ENCODE data around the gene SRPK1.
"Not testable (repeated sequence)": the region's sequence is repeated elsewhere in the genome, so short reads cannot be mapped to it uniquely, and the experiment has no call there.

The SRPK1 gene

DNA sequence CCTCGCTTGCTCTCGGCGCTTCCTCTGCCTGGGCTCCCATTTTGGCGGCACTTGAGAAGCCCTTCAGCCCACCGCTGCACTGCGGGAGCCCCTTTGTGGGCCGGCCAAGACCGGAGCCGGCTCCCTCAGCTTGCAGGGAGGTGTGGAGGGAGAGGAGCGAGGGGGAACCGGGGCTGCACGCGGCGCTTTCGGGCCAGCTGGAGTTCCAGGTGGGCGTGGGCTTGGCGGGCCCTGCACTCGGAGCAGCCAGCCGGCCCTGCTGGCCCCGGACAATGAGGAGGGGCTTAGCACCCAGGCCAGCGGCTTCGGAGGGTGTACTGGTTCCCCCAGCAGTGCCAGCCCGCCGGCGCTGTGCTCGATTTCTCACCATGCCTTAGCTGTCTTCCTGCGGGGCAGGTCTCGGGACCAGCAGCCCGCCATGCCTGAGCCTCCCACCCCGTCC lies 10.2 kb upstream of the SRPK1 start:
- DNase-seq (ENCODE audit: low read depth) = no peak

GRCh38 chr6:35929601-35930000 lies 8.7 kb upstream of the SRPK1 start:
- no peak for DNase-seq (ENCODE audit: low read depth)

DNA sequence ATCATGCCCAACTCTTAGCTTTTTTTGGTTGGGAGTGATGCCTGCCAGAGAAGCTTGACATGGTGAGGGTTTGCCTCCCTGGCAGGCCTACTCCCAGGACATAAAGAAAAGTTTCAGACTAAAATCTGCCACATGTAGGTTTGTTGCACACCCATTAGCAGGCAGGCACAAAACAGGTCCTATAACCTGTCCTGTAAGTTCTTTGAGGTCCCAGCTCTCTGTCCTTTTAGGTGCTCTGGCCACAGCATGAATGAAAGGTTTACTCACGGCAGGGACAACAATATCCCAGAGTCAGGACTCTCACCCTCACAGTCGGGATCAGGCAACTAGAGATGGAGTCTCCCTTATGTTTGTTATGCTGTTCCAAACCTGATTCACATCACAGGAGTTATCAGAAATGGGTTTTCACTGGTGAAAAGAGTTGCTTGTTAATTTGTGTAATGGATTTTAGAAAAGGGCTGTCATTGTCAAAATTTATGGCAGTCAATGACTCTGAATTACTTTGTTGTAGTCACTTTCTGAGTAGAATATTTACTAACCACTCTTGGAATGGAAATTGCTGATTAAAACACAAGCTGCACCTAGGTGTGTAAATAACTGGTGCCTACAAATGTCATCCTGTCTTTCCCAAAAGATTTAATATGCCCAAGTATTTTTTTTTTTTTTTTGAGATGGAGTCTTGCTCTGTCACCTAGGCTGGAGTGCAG lies 5.8 kb upstream of the SRPK1 start:
- no peak for DNase-seq (ENCODE audit: low read depth)

DNA sequence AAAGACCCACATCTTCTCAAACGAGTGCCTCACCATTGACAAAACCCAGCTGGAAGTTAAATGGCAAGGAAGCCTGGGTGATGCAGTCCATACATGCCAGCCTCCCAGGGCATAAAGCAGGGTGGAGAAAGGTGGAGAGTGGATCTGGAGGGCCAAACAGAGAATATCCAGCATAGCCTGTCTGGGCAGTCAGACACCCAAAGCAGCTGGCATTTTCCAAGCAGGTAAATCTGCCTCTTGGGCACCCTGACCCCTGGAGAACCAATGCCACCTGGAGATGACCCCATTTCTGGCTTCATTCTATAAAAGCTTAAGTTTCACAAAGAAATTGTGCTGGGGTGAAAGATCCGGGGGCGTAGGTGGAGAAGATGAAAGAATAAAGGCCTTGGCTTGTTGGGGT lies 5.1 kb upstream of the SRPK1 start:
- no peak for DNase-seq (ENCODE audit: low read depth)

DNA sequence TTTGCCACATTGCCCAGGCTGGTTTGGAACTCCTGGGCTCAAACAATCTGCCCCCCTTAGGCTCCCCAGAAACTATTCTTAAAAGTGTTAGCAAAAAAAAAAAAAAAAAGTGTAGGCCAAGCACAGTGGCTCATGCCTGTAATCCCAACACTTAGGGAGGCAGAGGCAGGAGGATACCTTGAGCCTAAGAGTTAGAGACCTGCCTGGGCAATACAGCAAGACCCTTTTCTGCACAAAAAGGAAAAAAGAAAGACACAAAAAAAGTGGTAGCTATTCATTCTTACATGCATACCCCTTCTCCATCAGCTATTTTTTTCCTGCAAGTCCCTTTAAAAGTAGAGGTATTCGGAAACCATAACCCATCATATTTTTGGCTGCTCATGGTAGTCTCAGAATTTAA lies 3.2 kb upstream of the SRPK1 start:
- no peak for DNase-seq (ENCODE audit: low read depth)

GRCh38 chr6:35922139-35922554 lies 1.2 kb upstream of the SRPK1 start:
- no peak for DNase-seq (ENCODE audit: low read depth)

GRCh38 chr6:35919827-35920751 lies 809 bp downstream of the SRPK1 start:
- peak; percentile 43 for DNase-seq (ENCODE audit: low read depth)

- DNase-seq (ENCODE audit: low read depth) = no peak
Observed at GRCh38 chr6:35919085-35919826, 1.6 kb downstream of the SRPK1 start.

DNA sequence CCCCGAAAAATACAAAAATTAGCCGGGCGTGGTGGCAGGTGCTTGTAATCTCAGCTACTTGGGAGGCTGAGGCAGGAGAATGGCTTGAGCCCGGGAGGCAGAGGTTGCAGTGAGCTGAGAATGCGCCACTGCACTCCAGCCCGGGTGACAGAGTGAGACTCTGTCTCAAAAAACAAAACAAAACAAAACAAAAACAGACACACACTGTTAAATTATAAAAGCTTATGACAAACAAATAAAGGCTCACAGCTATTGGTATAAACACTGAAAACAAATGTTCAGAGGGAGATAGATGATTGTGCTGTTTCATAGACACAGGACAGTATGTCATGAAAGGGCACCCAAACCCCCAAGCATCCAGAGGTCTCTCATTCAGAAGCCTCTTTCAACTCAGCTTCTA lies 4.0 kb downstream of the SRPK1 start:
- DNase-seq (ENCODE audit: low read depth) = not testable (repeated sequence)

GRCh38 chr6:35916056-35916455 lies 4.8 kb downstream of the SRPK1 start:
- DNase-seq (ENCODE audit: low read depth) = no peak

- DNase-seq (ENCODE audit: low read depth) = no peak
Observed at GRCh38 chr6:35914536-35914935, 6.4 kb downstream of the SRPK1 start.

DNA sequence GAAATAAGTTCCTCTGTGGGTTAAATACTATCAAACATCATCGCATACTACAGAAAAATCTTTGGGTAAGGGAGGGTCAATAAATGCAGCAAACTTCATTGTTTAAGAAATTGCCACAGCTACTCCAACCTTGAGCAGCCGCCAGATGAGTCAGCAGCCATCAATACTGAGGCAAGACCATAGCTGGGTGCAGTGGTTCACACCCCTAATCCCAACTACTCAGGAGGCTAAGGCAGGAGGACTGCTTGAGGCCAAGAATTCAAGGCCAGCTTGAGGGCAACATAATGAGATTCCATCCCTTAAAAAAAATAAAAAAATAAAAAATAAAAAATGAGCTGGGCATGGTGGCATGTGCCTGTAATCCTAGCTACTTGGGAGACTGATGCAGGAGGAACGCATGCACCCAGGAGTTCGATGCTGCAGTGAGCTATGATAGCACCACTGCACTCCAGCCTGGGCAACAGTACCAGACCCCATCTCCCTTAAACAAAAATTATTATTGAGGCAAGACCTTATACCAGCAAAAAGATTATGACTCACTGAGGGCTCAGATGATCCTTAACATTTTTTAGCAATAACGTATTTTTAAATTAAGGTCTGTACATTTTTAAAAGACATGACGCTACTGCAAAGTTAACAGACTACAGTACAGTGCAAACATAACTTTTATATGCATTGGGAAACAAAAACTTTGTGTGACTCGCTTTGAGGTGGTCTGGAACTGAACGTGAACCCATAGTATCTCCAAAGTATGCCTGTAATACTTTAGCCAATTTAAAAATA lies 8.8 kb downstream of the SRPK1 start:
- DNase-seq (ENCODE audit: low read depth) = no peak

DNA sequence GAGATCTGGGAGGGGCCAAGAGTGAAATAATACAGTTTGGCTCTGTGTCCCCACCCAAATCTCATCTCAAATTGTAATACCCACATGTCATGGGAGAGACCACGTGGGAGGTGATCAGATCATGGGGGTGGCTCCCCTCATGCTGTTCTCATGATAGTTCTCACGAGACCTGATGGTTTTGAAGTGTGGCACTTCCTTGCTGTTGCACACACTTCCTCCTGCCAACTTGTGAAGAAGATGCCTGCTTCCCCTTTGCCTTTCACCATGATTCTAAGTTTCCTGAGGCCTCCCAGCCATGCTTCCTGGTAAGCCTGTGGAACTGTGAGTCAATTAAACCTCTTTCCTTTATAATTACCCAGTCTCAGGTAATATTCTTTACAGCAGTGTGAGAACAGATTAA lies 11.3 kb downstream of the SRPK1 start:
- DNase-seq (ENCODE audit: low read depth) = not testable (repeated sequence)

GRCh38 chr6:35908753-35909401 lies 12.0 kb downstream of the SRPK1 start:
- not testable (repeated sequence) for DNase-seq (ENCODE audit: low read depth)

DNA sequence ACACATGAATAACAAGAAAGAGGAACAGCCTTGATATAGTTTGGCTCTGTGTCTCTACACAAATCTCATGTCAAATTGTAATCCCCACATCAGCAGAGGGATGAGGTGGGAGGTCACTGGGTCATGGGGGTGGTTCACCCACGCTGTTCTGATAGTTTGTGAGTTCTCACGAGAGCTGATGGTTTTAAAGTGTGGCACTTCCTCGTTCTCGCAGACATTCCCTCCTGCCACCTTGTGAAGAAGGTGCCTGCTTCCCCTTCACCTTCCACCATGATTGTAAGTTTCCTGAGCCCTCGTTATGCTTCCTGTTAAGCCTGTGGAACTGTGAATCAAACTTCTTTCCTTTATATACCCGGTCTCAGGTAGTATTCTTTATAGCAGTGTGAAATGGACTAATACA lies 13.1 kb downstream of the SRPK1 start:
- DNase-seq (ENCODE audit: low read depth) = no peak

- no peak for DNase-seq (ENCODE audit: low read depth)
Observed at GRCh38 chr6:35906499-35906846, 14.4 kb downstream of the SRPK1 start.

DNA sequence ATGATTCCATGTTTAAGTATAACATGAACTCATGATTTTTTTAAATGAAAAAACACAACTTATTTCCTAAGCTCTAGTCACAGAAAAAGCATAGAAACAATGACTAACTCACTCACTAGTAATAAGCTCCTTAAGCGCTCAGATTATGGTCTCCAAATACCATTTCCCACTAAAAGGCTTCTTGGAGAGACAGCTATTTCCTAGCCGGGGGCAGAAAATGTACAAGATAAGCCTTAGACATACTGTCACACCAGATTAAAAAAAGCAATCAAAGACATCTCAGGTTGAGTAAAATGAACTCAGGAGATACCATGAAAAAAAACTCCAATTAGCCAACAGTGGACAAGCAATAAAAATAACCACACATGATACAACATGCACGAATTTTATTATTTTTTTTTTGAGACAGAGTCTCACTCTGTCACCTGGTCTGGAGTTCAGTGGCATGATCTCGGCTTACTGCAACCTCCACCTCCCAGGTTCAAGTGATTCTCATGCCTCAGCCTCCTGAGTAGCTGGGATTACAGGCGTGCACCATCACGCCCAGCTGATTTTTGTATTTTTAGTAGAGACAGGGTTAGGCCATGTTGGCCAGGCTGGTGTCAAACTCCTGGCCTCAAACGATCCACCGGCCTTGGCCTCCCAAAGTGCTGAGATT lies 14.9 kb downstream of the SRPK1 start:
- no peak for DNase-seq (ENCODE audit: low read depth)

DNA sequence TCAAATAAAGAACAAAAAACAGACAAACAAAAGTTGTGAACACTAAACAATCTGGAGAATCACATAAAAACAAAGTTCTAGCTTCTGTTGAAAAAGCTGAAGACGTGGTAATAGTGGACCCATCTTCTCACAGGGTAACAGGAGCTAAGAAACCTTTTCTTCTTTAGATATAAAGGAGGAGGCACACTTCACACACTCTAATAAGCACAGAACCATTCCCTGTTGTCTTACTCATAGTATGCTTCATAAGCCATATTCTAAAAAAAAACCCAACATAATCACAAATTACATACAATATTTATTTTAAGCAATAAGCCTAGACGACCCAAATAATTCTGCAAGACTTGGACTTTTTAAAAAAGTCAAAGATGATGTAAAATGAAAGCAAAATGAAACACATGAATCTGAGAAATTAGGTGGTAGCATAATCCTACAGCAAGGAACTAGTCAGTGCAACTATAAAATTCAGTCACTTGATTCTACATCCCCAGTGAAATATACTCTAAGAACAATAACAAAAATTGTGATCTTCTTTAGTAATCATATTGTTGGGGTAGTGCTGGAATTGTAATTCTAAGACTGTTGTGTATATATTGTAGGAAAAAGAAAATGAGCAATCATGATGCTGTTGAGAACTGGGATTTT lies 15.6 kb downstream of the SRPK1 start:
- DNase-seq (ENCODE audit: low read depth) = no peak

GRCh38 chr6:35903679-35904078 lies 17.2 kb downstream of the SRPK1 start:
- DNase-seq (ENCODE audit: low read depth) = no peak

GRCh38 chr6:35900448-35900847 lies 20.4 kb downstream of the SRPK1 start:
- no peak for DNase-seq (ENCODE audit: low read depth)
